GM19455 (cell line): ENCODE data around the gene CD58.

ENCODE experiments used
- ATAC-seq: cut with Tn5 transposase; IDR thresholded peaks from one replicate; pipeline ENCODE4 v1.9.1; 2021; ENCODE audit not compliant: unreplicated experiment

Gene CD58

GRCh38 chr1:116511459-116512019, 59.3 kb downstream of the CD58 start:
- no peak for ATAC-seq

DNA sequence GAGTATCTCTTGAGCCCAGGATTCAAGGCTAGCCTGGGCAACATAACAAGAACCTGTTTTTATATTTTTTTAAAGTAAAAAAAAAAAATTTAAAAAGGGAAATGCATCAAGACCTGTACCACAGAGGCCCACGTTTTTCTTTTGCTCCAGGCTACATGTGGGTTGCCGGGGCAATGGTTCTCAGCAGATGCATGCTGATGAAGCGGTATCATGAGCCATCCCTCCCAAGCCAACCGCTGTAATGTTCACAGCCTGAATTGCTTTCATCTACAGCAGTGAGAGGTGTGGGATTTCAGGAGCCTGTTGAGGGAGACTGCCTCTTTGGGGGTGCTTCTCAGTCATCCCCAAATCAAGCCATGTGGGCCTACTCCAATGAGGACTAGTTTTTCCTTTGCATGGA, 60.5 kb downstream of the CD58 start:
- no peak for ATAC-seq

DNA sequence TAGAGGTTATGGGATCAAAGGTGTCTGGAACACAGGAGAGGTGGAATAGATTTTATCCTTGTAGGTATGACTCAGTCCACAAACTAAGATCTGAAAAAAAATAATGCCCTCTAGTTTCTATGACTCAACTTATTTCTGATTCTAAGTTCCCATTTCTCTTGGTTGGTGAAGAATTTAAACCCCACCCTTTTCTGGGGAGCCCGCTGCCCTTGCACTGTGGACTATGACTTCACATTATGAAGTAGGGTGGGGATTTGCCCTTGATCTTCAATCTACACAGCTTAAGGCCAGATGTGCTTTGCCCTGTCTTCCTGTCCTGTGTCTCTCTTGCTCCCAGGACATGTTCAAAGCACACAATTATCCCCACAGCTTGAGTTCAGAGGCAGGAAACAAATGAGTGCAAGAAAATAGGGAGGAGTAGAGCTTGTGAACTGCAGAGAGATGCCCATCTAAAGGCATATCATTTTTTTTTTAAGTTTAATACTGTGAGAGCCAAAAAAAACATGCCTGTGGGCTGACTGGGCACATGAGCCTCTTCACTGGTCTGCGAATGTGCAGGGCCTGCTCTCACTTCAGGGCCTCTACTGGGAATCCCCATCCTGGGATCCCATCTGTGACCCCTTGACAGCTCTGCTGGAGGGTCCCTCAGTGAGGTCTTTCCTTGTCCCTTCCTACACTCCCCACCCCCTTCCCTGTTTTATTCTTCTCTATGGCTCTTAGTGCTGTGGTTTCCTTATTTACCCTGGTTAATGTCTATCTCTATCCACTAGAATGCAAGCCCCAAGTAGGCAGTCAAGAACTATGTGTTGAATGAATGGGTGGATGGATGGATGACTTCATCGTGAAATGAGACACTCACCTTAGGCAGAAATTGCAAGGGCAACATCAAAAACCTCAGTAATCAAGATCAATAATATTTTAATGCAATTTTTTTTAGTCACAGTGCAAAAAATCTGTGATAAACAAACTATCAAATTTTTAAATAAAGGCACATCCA, 61.5 kb downstream of the CD58 start:
- no peak for ATAC-seq

DNA sequence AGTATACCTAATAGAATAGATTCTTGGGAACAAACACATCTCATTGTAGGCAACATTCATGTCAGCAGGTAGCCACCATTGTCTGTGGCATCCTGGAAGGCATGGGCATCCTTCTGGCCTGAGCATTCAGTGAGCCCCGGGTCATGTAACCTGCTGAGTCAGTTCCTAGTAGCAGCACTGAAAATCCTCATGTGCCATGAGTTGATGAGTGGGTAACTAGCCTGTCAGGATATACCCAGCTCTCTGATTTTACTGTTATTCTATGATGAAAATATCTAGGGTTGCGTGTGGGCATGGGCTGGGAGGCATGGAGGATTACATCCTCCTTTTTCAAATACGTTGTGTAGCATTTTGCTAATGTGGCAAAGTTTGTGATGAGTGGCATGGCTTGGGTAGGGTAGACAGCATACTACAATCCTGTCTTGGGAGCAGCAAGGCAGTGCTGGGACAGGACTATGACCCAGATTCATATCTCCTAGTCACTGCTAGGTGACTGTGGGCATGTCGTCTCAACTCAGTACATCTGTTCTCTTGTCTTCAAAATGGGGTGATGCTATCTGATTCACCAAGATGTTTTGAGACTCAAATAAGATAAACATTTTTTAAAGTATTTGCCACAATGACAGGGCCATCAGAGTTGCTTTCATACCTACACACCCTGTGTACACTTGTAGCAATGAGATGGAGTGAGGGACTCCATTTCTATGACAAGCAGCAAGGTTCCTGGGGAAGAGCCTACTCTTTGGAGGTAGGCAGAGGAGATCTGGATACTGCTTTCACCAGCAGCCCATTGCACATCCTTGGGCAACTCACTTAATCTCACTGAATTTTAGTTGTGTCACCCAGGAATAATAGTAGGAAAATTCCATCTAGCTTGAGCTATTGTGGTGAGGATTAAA, 62.5 kb downstream of the CD58 start:
- ATAC-seq, result no peak

GRCh38 chr1:116507631-116508030, 63.2 kb downstream of the CD58 start:
- ATAC-seq, result no peak

GRCh38 chr1:116506132-116507004, 64.5 kb downstream of the CD58 start:
- no peak for ATAC-seq

GRCh38 chr1:116504308-116505156, 66.3 kb downstream of the CD58 start:
- ATAC-seq, result peak; percentile 89

GRCh38 chr1:116503546-116504307, 67.1 kb downstream of the CD58 start:
- ATAC-seq, result peak; percentile 2

- ATAC-seq, result no peak
Observed at GRCh38 chr1:116502671-116503314, 68.0 kb downstream of the CD58 start.

DNA sequence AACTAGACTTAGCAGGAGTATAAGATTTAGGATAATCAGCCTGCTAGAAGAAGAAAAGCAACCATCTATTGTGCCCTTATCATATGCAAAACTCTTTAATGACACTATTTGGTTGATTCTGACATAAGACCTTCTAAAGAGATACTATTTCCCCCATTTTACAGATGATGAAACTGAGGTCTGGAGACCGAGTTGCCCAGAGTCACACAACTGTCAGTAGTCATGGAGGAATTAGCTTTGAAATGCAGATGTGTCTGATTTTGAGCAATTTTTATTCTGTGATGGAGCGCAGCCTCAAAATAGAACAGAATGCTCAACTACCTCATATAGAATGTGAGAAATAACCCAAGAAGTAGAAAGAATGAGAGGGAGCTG, 69.0 kb downstream of the CD58 start:
- no peak for ATAC-seq

DNA sequence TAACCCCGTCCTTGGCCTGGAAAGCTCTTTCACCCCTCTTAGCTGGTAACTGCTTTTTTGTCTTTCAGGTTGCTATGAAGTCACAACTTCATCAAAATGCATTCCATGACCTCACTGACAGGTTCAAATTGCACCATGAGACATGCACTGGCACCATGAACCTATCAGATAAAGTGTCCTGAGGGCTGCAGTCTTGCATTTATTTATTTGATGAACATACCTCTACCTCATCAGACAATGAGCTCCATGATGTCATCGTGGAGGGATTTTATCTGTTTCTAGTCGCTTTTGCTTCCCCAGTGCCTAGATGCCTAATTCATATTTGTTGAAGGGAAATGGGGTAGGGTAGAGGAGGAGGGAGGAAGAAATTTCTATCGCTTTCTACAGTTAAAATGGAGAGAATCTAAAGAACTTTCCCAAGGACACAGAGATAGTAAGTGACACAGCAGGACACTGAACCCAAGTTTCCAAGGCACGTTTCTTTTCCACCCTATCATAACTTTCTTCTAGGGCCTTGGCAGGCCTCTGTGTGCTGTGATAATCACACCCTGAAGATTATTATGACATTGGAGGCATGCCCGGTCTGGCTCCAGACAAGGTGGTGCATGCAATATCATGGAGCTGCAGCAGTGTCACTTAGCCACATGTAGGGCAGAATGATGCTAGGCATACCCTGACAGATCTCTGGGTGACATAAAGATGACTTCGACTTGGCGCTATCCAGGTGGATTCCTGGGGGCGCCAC, 69.5 kb downstream of the CD58 start:
- no peak for ATAC-seq

DNA sequence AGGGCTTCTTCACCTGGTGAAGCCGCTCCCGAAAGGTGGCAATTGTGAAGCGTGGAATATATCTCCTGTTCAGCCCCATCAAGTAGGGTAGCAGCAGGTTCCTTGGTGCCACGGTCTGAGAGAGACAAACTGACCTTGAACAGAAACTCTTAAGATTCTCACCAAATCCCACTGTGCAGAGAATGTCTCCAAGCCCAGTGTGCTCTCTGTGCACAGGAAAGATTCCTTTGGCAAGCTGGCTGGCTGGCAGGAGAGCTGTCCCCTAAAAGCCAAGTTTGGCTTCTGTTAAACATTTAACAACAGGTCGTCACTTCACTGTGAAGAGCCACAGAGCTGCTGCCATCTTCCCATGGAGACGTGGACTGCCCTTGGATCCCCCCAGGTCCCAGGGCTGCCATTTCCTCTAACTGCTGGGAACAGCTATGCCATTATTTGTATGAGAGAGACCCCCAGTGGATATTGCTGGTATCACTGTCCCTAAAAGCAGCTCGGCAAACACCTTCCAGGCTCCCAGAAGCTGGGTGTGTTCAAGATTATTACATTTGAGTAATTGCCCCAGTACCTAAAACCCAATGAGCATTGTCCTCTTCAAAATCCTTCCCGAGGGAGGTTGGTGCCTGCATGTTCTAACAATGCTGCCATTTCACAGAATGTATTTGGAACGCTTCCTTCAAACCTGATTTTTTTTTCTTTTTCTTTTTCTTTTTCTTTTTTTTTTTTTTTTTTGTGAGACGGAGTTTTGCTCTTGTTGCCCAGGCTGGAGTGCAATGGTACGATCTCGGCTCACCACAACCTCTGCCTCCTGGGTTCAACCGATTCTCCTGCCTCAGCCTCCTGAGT, 71.8 kb downstream of the CD58 start:
- ATAC-seq, result peak; percentile 77

- ATAC-seq, result no peak
Observed at GRCh38 chr1:116497656-116498055, 73.2 kb downstream of the CD58 start.

DNA sequence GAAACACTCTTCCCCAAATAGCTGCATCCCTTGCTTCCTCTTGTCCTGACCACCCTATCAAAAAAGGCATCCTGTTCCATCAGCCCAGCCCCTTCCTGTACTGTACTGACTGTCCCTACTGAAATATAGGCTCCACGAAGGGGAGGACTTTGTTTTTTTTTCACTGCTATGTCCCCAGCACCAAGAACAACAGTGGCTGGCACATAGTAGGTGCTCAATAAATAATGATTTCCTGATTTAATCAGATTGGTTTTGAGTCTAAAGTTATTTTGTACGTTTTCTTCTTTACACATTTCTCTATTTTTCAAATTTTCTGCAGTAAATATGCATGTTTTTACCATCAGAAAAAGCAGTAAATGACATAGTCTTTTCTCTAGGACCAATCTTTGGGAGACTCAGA, 73.9 kb downstream of the CD58 start:
- ATAC-seq, result no peak

GRCh38 chr1:116496380-116496779, 74.4 kb downstream of the CD58 start:
- ATAC-seq, result no peak

- ATAC-seq, result no peak
Observed at GRCh38 chr1:116495535-116495934, 75.3 kb downstream of the CD58 start.

GRCh38 chr1:116494745-116495144, 76.1 kb downstream of the CD58 start:
- ATAC-seq, result no peak
